K562 (cell line): ENCODE measurements around the gene MASP1. TPM values are rescaled to one million over a fixed set of nuclear protein-coding genes. Genes with fewer than 3 reads are reported as not detected.

ENCODE experiments used
- ATAC-seq: fragments of 200-7000 bp; cut with Tn5 transposase; 3 replicates; pipeline ENCODE4 v1.9.1; 2020; ENCODE audit warnings: moderate library complexity
- BruUV-seq: library from RNA; stranded (reverse); fragments of 400-500 nt; replicated peaks from 2 replicates; lab custom pipeline; 2021; lab: Mats Ljungman, UMichigan
- CTCF ChIA-PET: fragments of 300-600 bp; formaldehyde crosslinking; extraction: SDS; loops from one replicate; lab custom pipeline; 2021; ENCODE audit warnings: low intra/inter-chr PET ratio; lab: Yijun Ruan, JAX
- POLR2A ChIA-PET: fragments of 300-600, 350-650 bp; sonication (Branson Sonifier 250); formaldehyde crosslinking; extraction: SDS; loops from one replicate; lab custom pipeline; 2021; ENCODE audit warnings: antibody characterized with exemption, inconsistent platforms; lab: Yijun Ruan, JAX
- DNase-seq, 4 experiments: peaks; one replicate each; pipeline versions ENCODE4 v3.0.0 to v3.0.0-alpha.2; 2011 to 2018; ENCODE audit warnings: low spot score in 3 of 4, mixed read lengths in 3 of 4; ENCODE audit errors: extremely low read depth in 1 of 4
- FAIRE-seq: peaks from 2 replicates; lab custom pipeline; 2011; peaks lifted over from hg19 to GRCh38; lab: Jason Lieb, UNC
- H2AFZ ChIP-seq: 2 replicates; pipeline ENCODE4 v1.6.0; 2011; ENCODE audit warnings: low read depth, low read length, control low read depth, inconsistent platforms
- H3K27ac ChIP-seq: fragments of 200-600 bp; 3 replicates; pipeline ENCODE4 v1.8.0; 2011; ENCODE audit warnings: low read depth, mild to moderate bottlenecking, control low read depth, inconsistent platforms, low read length, moderate library complexity, mixed read lengths; ENCODE audit errors: extremely low read depth
- H3K27me3 ChIP-seq, 2 experiments: fragments of 300-600 bp in 1 of 2; 2 replicates in 1 of 2; 3 replicates in 1 of 2; pipeline versions ENCODE4 v1.6.0 to v1.8.0; 2011; ENCODE audit warnings: inconsistent platforms in 2 of 2, low read length in 2 of 2, mild to moderate bottlenecking in 1 of 2, mixed read lengths in 1 of 2, moderate library complexity in 1 of 2; ENCODE audit not compliant: control insufficient read depth in 2 of 2, insufficient read depth in 2 of 2
- H3K36me3 ChIP-seq: fragments of 300-600 bp; 3 replicates; pipeline ENCODE4 v1.8.0; 2011; ENCODE audit warnings: mild to moderate bottlenecking, low read length, inconsistent platforms; ENCODE audit not compliant: control insufficient read depth, insufficient read depth
- H3K4me1 ChIP-seq, 2 experiments: fragments of 200-600 bp in 1 of 2; replicated peaks in 1 of 2; 2 replicates in 1 of 2; 3 replicates in 1 of 2; pipeline versions ENCODE4 v1.5.1 to v1.8.0; 2011; ENCODE audit warnings: inconsistent platforms in 2 of 2, low read length in 2 of 2, mild to moderate bottlenecking in 1 of 2, mixed read lengths in 1 of 2, moderate library complexity in 1 of 2; ENCODE audit not compliant: control insufficient read depth in 2 of 2, insufficient read depth in 2 of 2
- H3K4me2 ChIP-seq: 2 replicates; pipeline ENCODE4 v1.6.1; 2011; ENCODE audit warnings: low read length, control low read depth, inconsistent platforms, mixed read lengths; ENCODE audit not compliant: insufficient read depth
- H3K4me3 ChIP-seq: fragments of 200-600 bp; sonication (generic), shearing (Covaris generic); 2 replicates; pipeline ENCODE4 v1.5.1; 2016; ENCODE audit warnings: control low read depth, inconsistent platforms
- H3K79me2 ChIP-seq: fragments of 200-600 bp; 3 replicates; pipeline ENCODE4 v1.8.0; 2011; ENCODE audit warnings: low read length, inconsistent platforms; ENCODE audit not compliant: control insufficient read depth, insufficient read depth
- H3K9ac ChIP-seq, 2 experiments: 2 replicates each; pipeline versions ENCODE4 v1.6.0 to v1.6.1; 2011; ENCODE audit warnings: low read depth in 2 of 2, low read length in 2 of 2, control low read depth in 1 of 2, inconsistent platforms in 1 of 2, mild to moderate bottlenecking in 1 of 2, mixed read lengths in 1 of 2; ENCODE audit not compliant: insufficient read depth in 1 of 2
- H3K9me1 ChIP-seq: one replicate; pipeline ENCODE4 v1.6.0; 2011; ENCODE audit warnings: inconsistent platforms, mild to moderate bottlenecking, low read length, moderate library complexity; ENCODE audit not compliant: control insufficient read depth, insufficient read depth
- H3K9me3 ChIP-seq: replicated peaks from 2 replicates; pipeline ENCODE4 v1.5.1; 2011; ENCODE audit warnings: low read depth, low read length, inconsistent platforms; ENCODE audit not compliant: control insufficient read depth, insufficient read depth
- H4K20me1 ChIP-seq: replicated peaks from 2 replicates; pipeline ENCODE4 v1.6.1; 2011; ENCODE audit warnings: low read length, inconsistent platforms, mixed read lengths; ENCODE audit not compliant: control insufficient read depth, insufficient read depth
- BDP1 ChIP-seq: IDR thresholded peaks from 3 replicates; pipeline ENCODE4 v1.6.1; 2011; ENCODE audit not compliant: insufficient read length, insufficient read depth
- C11orf30 ChIP-seq: fragments of 450-650 bp; IDR thresholded peaks from 2 replicates; pipeline ENCODE4 v1.6.1; 2016; ENCODE audit warnings: low read depth, mild to moderate bottlenecking
- GABPA ChIP-seq: fragments of 200-800 bp; sonication (Bioruptor generic); conservative IDR thresholded peaks from 2 replicates; pipeline ENCODE4 v1.6.1; 2016; ENCODE audit warnings: low read depth, missing genetic modification characterization, missing compliant biosample characterization
- MAFG ChIP-seq: fragments of 450-650 bp; conservative IDR thresholded peaks from 2 replicates; pipeline ENCODE4 v1.6.1; 2016; ENCODE audit warnings: missing genetic modification characterization, missing compliant biosample characterization
- MAFK ChIP-seq: IDR thresholded peaks from 2 replicates; pipeline ENCODE4 v1.6.1; 2011; ENCODE audit warnings: low read length, improper control_type of control experiment
- SPI1 ChIP-seq: IDR thresholded peaks from 2 replicates; pipeline ENCODE4 v1.6.1; 2011; ENCODE audit warnings: low read depth, low read length, control low read depth, borderline replicate concordance
- WHSC1 ChIP-seq: IDR thresholded peaks from one replicate; pipeline ENCODE4 v1.6.1; 2012; ENCODE audit warnings: low read length, control low read depth, inconsistent platforms
- ZNF316 ChIP-seq: fragments of 450-650 bp; IDR thresholded peaks from 2 replicates; pipeline ENCODE4 v1.6.1; 2016
- ZNF354B ChIP-seq: fragments of 250-450 bp; sonication (Bioruptor Pico); IDR thresholded peaks from 2 replicates; pipeline ENCODE4 v1.4.0; 2020
- WGBS: fragments of 100-300 bp; shearing (Covaris generic); methylation state at CpG from one replicate; pipeline ENCODE4 v1.1.6; 2016; ENCODE audit warnings: low coverage, mixed read lengths; ENCODE audit not compliant: insufficient coverage; ENCODE audit errors: missing lambda C conversion rate; 5-methylcytosine and 5-hydroxymethylcytosine counted together
- in situ Hi-C: fragments of 300-500 bp; cut with MboI; formaldehyde crosslinking; loops from 4 replicates; pipeline ENCODE4 v1.15.0; 2018; ENCODE audit warnings: inconsistent platforms, mixed read lengths
- intact Hi-C: fragments of 100-400 bp; cut with micrococcal nuclease; formaldehyde crosslinking; loops from 2 replicates; pipeline ENCODE4 v1.14.2; 2022
- polyA plus RNA-seq, 8 experiments: library from polyadenylated mRNA; depleted of rRNA in 4 of 8; stranded (reverse) in 5 of 8; unstranded in 3 of 8; fragments of >200 nt; fragmentation: Nextera tagmentation in 2 of 8; fragmentation: Illumina TruSeq in 1 of 8; extraction: Ambion mirVana in 2 of 8; extraction: Trizol in 1 of 8; gene quantifications; 2 replicates each; pipeline versions ENCODE4 v1.2.1 to v1.2.3, GENCODE V29; 2011 to 2014; ENCODE audit warnings: inconsistent platforms in 1 of 8, missing spikeins in 1 of 8
- total RNA-seq, 7 experiments: library from RNA; depleted of rRNA in 6 of 7; stranded (reverse); fragments of >200 nt in 6 of 7; fragmentation: Illumina TruSeq in 2 of 7; extraction: Trizol in 2 of 7; gene quantifications; 2 replicates each; pipeline versions ENCODE4 v1.2.1 to v1.2.3, GENCODE V29; 2011 to 2021; ENCODE audit warnings: low replicate concordance in 1 of 7

MASP1 gene
- total and polyA plus RNA-seq, 9 of the 15 experiments (the other 6 are each of a cell fraction or from before 2014, with no cell fraction given): 0.03 to 0.24 (median 0.20) TPM; not detected in 3

DNA sequence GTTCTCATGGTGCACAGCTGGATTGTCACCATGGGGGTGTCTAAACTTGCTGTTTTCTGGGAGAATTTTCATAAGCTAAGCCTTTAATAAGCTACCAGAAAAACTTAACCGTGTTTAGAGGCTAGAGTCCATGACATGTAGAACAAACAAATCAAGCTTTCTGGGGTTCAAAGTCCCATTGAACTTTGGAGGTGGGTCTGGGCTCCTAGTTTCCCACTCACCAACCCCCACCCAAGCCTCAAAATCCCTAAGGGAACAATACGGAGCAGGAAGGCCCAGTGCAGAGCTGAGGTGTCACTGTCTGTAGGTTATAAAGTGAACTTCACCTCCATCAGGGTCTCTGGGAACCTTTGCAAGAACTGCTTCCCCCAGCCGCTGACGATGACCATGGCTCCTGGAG is 68.7 kb downstream of the MASP1 start:
- WGBS: 0% methylated on average over 4 of the region's 4 CpGs
- no peak overlapping the region for H2AFZ ChIP-seq
- no peak for ATAC-seq
- FAIRE-seq: no peak
- no peaks in the 10 kb centered on the region for H3K9me1 ChIP-seq
- no peaks in the 10 kb centered on the region; a peak in 1 of 5 replicates for H3K4me1 ChIP-seq
- in situ Hi-C loops (no loop called here), intact Hi-C loops (loop anchor here (5.0 kb wide), 1 partner anchor 394 kb away; no protein-coding TSS in a partner anchor)
- H3K27ac ChIP-seq: no peak overlapping the region
- ChIA-PET CTCF (no interaction called here), POLR2A (interaction anchor here (0.6 to 1.1 kb wide), 2 partner anchors 12 to 40 kb away, joined by 3 to 4 read pairs; no protein-coding TSS in a partner anchor)
- no peaks in the 10 kb centered on the region for H3K9me3 ChIP-seq
- no peak overlapping the region for H3K4me3 ChIP-seq
- TF ChIP-seq WHSC1 (no peak), BDP1 (no peak)
- BruUV-seq: no TSS peak
- H3K36me3 ChIP-seq: no peaks in the 10 kb centered on the region
- H3K9ac ChIP-seq: no peak overlapping the region
- no peaks in the 10 kb centered on the region for H3K79me2 ChIP-seq
- no peaks in the 10 kb centered on the region for H4K20me1 ChIP-seq
- peaks cover 9 to 44% of the 10 kb centered on the region in 2 experiments; a peak in 3 of 5 replicates for H3K27me3 ChIP-seq
- H3K4me2 ChIP-seq: no peak overlapping the region
- DNase-seq: no peak

DNA sequence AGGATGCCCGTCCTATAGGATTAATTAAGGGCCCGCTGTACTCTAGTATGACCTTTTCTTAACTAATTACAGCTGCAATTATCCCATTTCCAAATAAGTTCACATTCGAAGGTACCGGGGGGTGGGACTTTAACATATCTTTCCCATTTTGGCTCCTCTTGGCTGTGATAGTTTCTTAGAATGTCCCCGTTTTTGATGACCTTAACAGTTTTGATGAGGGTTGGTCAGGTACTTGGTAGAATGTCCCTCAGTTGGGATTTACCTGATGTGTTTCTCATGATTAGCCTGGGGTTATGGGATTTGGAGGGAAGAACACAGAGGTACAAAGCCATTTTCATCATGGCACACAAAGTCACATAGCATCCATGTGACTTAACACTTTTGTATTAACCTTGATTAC is 76.1 kb downstream of the MASP1 start:
- BruUV-seq: no TSS peak
- Histone ChIP-seq H3K9me3 (no peaks in the 10 kb centered on the region), H4K20me1 (no peaks in the 10 kb centered on the region), H3K4me1 (peaks cover 0 to 7% of the 10 kb centered on the region in 2 experiments; a peak in 2 of 5 replicates), H3K27me3 (peaks cover 12 to 17% of the 10 kb centered on the region in 2 experiments; a peak in 4 of 5 replicates), H3K36me3 (no peaks in the 10 kb centered on the region), H3K27ac (no peak overlapping the region), H2AFZ (no peak overlapping the region), H3K4me3 (no peak overlapping the region), H3K79me2 (no peaks in the 10 kb centered on the region), H3K4me2 (no peak overlapping the region), H3K9ac (no peak overlapping the region), H3K9me1 (no peaks in the 10 kb centered on the region)
- intact Hi-C loops: no loop called here
- CTCF ChIA-PET: no interaction called here
- TF ChIP-seq MAFG (tag): 0 out of 2 replicates have a peak, but pooled peaks have one; percentile 14
- TF ChIP-seq ZNF316: peak; percentile 37; the same call in 1 of the 2 replicates
- TF ChIP-seq MAFK: peak; percentile 19; the same call in 1 of the 2 replicates
- no peak for TF ChIP-seq SPI1
- no peak for TF ChIP-seq GABPA
- TF ChIP-seq C11orf30: peak; percentile 24; the same call in 1 of the 2 replicates
- no peak for TF ChIP-seq ZNF354B (CRISPR knock-in tag)
- POLR2A ChIA-PET: no interaction called here
- in situ Hi-C loops: no loop called here
- under 1% methylated on average over 5 of the region's 5 CpGs for WGBS
- ATAC-seq: no peak
- DNase-seq: no peak
- no peak for FAIRE-seq
